Activated CD4-positive, alpha-beta T cell treated with anti-CD3 and anti-CD28 coated beads, Interleukin-2, amount 50 U/mL, for 16 hours (primary cell): ENCODE measurements around the gene STIM1.

Experiments used
- DNase-seq: peaks from one replicate; pipeline ENCODE4 v3.0.0-alpha.2; 2020

STIM1 gene

GRCh38 chr11:3856856-3857553 is 1.5 kb downstream of the STIM1 start:
- no peak for DNase-seq

- no peak for DNase-seq
Measured at GRCh38 chr11:3857628-3858027, 2.2 kb downstream of the STIM1 start.

DNA sequence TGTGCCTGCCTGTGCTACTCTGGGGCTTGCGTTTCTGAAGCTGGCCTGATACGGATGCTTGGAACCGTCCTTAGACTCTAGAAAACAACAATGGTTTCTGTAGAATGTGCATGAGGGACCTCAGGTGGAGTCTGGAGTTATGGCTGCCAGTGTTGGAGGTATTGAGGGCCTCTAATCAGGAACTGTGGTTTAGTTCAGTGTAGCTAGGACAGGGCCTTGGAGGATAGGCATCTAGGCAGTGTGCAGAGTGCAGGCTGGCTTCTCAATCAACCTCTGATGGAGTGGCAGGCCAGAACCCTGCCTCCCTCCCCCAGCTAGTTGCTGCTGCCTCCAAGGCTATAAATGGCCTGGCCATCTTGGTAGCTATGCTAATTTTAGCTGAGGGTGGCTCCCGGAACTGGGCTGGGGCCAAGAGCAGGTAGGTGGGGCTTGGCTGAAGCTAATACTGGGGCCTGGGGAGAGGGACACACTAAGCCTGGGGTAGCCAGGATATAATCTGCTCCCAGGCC is 4.0 kb downstream of the STIM1 start:
- DNase-seq, result no peak

GRCh38 chr11:3860375-3860774 is 4.9 kb downstream of the STIM1 start:
- no peak for DNase-seq

DNA sequence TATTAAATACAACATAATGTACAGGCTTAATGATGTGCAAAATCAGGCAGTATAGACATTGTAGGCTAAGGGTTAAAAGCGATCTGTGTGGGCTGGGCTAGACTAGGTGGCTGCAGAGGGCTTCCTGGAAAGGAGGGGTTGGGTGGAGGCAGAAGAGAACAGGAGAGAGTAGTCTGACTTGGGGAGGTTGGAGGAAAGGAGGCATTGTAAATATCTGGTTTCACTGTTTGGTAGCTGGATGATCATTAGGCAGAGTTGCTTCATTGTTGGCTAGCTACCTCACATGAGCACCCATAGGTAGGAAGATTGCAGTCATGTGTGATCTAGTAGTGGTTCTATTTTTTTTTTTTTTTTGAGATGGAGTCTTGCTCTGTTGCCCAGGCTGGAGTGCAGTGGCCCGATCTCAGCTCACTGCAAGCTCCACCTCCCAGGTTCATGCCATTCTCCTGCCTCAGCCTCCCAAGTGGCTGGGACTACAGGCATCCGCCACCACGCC is 5.5 kb downstream of the STIM1 start:
- peak; percentile 65 for DNase-seq

DNA sequence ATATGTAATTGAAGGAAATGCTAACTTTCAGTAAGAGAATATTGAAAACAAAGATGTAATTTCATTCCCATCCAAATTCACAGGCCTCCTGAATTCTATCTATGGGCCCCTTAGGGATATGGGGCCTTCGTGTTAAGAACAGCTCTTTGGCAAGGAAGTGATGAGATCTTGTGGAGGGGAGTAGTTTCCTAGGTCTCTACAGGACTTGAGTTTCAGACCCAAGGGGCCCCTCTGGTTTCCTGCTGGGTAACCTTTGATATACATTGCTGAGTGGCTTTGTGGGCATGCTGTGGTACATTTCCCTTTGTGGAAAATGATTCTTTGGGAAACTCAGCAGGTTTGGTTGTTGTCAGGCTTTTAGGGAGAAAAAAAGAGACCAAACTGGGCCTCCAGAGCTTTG is 6.2 kb downstream of the STIM1 start:
- peak; percentile 58 for DNase-seq

DNA sequence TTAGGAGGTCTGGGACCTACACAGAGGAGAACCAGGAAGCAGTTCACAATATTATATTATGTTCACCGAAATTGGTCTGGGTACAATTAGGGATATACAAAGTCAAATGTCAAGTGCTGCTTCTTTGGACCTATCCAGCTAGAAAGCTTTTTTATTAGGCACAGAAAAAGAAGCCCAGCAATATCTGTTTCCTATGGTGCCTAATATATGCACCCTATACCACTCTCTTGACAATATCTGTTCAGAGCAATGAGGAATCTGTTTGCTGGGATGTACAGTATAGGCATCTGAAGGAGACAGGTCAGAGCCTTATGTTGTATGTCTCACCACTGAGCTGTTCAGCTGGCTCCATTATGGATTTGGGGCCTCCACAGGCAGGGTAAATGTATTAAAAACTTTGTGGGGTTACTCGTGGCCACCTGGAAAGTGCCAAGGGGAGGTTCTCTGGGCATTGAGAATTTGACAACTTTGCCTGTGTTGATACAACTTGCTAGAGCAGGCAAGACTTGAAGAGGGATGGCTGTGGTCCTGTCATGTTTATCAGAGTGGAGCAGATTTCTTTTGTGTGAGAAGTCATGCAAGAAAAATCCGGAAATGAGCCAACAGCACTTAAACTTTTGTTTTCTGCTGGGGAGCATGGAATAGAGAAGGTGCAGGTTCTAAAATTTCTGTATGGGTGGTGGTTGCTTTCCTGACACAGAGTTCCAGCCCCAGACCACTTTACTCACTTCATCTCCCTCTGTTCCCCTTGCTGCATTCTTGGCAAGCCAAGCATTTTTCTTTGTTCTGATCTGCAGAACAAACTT is 10.1 kb downstream of the STIM1 start:
- no peak for DNase-seq

- DNase-seq, result no peak
Measured at GRCh38 chr11:3866206-3866605, 10.7 kb downstream of the STIM1 start.

DNA sequence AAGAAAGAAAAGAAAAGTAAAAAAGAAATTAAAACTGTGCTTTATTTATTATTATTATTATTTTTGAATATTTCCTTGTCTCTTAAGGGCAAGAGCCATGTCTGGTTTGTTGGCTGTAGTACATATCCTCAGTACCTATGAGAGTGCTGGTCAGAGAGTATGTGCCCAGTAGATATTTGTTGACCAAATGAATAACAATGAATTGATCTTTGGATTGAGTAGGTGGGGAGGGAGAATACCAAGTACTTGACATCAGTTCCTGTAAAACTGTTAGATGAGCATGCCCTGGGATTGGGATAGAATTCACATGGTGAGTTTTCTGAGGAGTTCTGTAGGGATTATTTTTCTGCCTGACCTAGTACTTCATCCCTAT is 11.4 kb downstream of the STIM1 start:
- DNase-seq, result no peak

- DNase-seq, result peak; percentile 41
Measured at GRCh38 chr11:3867209-3868091, 12.0 kb downstream of the STIM1 start.

- no peak for DNase-seq
Measured at GRCh38 chr11:3873712-3874349, 18.4 kb downstream of the STIM1 start.

DNA sequence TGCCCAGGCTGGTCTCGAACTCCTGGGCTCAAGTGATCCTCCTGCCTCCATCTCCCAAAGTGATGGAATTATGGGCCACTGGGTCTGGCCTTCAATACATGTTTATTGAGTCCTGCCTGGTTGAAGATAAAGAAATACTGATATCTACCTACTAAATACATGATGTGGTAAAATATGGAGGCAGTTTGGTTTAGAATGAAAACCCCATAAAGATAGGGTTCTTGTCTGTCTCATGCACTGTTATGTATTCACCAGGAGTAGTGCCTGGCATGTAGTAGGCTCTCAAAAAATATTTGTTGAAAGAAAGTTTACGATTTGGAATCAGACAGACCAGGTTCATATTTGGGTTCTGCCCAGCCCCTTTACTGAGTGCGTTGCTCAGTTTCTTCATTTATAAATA is 21.1 kb downstream of the STIM1 start:
- DNase-seq, result no peak

DNA sequence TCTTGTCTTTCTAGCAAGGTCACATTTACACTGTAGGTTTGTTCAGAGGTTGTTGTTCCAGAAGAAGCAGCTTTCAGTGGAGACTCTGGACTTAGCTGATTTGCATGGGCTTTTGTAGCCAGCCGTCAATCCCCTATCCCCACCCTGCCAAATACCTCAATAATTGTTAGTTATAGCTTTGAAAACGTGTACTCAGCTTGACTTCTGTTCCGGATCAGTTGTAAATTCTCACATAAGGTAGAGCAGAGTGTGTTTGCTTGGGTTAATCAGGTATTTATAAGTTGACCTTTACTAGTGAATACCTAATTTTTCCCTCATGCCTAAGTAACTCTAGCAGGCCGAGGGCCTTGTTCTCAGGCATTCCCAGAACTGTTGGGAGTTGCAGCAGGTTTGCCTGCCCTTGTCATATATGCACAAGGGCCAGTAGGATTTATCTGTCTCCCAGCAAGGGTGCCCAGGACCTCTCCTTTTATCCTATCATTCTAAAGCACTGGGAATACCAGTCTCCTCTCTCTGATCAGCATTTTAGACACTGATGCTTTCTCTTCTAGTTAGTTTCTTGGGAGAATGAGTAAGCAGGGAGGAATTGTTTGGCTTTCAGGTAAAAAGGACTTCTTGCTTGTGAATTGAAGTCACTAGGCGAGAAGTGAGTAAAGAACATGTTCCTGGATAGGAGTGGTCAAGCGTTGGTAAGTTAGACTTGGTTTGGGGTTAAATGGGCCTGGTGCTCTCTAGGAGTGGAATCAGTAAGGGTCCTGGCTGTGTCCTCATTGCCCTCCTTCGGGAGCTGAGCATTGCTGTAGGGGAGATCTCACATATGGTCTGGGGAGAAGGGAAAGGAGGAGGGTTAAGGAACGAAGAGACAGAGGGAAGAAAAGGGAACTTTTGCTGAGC is 22.1 kb downstream of the STIM1 start:
- DNase-seq, result no peak

DNA sequence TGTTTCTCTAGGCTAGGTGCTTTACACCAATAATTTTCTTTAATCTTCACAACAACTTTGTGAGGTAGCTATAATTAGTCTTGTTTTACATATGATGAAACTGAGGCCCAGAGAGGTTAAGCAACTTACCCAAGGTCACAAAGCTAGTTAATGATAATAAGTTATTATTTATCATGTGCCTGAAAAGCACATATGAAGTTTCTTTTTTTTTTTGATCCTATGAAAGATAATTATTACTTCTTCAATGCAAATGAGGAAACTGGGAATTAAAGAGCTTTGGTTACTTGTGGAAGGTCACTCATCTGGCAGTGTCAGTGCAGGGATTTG is 22.8 kb downstream of the STIM1 start:
- DNase-seq, result no peak

- DNase-seq, result no peak
Measured at GRCh38 chr11:3879216-3879966, 23.9 kb downstream of the STIM1 start.

GRCh38 chr11:3879967-3880542 is 24.6 kb downstream of the STIM1 start:
- no peak for DNase-seq

- no peak for DNase-seq
Measured at GRCh38 chr11:3880724-3881123, 25.3 kb downstream of the STIM1 start.

DNA sequence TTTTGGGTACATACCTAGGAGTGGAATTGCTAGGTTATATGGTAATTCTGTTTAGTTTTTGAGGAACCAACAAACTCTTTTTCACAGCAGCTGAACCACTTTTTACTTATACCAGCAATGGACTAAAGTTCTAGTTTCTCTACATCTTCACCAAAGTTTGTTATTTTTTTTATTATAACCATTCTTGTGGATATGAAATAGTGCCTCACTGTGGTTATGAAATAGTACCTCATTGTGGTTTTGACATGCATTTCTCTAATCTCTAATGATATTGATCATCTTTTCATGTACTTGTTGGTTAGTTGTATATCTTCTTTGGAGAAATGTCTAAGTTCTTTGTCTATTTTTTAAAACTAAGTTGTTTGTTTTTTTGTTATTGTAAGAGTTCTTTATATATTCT is 27.2 kb downstream of the STIM1 start:
- DNase-seq, result no peak

DNA sequence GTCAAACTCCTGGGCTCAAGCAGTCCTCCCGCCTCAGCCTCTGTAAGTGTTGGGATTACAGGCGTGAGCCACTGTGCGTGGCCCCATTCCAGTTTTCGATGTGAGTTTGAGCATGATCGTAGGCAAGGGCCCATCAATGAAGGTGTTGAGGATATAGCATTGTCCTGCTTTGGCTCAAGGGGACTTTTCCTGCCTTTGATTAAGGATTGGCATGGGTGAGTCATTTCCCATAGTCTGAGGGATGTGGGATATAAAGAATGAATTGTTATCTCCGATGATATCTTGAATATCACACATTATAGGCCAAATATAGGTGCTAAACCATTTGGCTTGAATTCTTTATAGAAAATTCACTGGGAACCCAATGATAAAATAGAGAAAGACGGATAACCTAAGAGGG is 30.4 kb downstream of the STIM1 start:
- DNase-seq, result no peak

- DNase-seq, result no peak
Measured at GRCh38 chr11:3886985-3887384, 31.5 kb downstream of the STIM1 start.

- no peak for DNase-seq
Measured at GRCh38 chr11:3888876-3889275, 33.4 kb downstream of the STIM1 start.
